RWPE2 (cell line): ENCODE results near the gene PTPN22.

Experiments
- ATAC-seq: fragments of 200-7000 bp; cut with Tn5 transposase; 3 replicates; pipeline ENCODE4 v1.9.1; 2021; ENCODE audit warnings: low read depth
- DNase-seq: peaks from one replicate; pipeline ENCODE4 v3.0.0-alpha.2; 2020; ENCODE audit warnings: low spot score
- H3K27ac ChIP-seq: fragments of 450-650 bp; 2 replicates; pipeline ENCODE4 v1.5.1; 2017; ENCODE audit warnings: mild to moderate bottlenecking; ENCODE audit not compliant: poor library complexity, severe bottlenecking
- H3K27me3 ChIP-seq: fragments of 250-450 bp; sonication (Bioruptor Pico); 2 replicates; pipeline ENCODE4 v1.5.1; 2021; ENCODE audit warnings: mild to moderate bottlenecking, moderate library complexity; ENCODE audit not compliant: insufficient read depth, poor library complexity, severe bottlenecking
- H3K36me3 ChIP-seq: fragments of 250-450 bp; sonication (Bioruptor Pico); 2 replicates; pipeline ENCODE4 v1.5.1; 2020; ENCODE audit warnings: low read depth, mild to moderate bottlenecking, moderate library complexity
- H3K4me1 ChIP-seq: fragments of 250-450 bp; sonication (Bioruptor Pico); 2 replicates; pipeline ENCODE4 v1.5.1; 2021; ENCODE audit warnings: mild to moderate bottlenecking, moderate library complexity; ENCODE audit not compliant: insufficient read depth, poor library complexity, severe bottlenecking
- H3K4me3 ChIP-seq: fragments of 250-450 bp; sonication (Bioruptor Pico); 2 replicates; pipeline ENCODE4 v1.5.1; 2021; ENCODE audit warnings: mild to moderate bottlenecking, moderate library complexity; ENCODE audit not compliant: severe bottlenecking
- H3K9me3 ChIP-seq: fragments of 250-450 bp; sonication (Bioruptor Pico); 2 replicates; pipeline ENCODE4 v1.5.1; 2021; ENCODE audit warnings: mild to moderate bottlenecking, moderate library complexity; ENCODE audit not compliant: severe bottlenecking
- TF ChIP-seq, protein P1 (sequence below): fragments of 450-650 bp; IDR thresholded peaks from one replicate; pipeline ENCODE4 v1.5.1; 2017; ENCODE audit warnings: mild to moderate bottlenecking, moderate library complexity; ENCODE audit not compliant: poor library complexity, severe bottlenecking

Gene PTPN22

DNA sequence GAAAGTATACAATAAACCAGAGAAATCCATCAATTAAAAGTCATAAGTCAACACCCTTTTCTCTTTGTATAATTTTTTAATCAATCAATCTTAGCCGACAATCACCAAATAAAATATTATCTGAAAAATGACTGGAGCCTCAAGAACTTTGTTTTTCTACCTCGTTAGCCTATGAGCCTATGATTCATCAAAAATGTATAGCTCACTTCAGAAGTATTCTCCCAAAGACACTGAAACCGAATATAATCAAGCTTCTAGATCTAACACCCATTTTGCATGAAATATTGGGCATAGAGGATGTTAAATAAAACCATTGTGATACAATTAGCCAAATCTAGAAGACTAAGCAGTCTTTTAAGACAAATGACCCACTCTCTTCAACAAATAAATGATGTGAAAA lies 41.5 kb downstream of the PTPN22 start:
- ATAC-seq, result no peak
- no peak overlapping the region for H3K4me3 ChIP-seq
- H3K27ac ChIP-seq, result no peak overlapping the region

DNA sequence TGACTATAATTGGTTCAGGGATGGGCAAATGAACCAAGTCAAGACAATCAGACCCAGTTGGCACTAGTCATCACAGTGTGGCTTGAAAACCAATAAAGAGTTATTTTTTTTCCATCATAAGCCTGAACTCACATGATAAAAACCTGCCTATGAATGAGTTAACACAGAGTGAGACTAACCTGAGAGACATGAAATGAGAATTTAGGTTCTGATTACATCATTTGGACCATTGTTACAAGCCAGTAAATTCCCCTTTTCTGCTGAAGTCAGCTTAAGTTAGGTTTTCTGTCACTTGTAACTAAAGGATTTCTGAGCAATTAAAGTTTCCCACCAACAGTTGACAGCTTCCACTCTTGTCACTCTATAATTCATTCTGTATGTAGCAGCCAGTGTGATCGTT lies 49.6 kb downstream of the PTPN22 start:
- H3K4me1 ChIP-seq, result no peaks in the 10 kb centered on the region
- H3K36me3 ChIP-seq, result no peaks in the 10 kb centered on the region
- TF ChIP-seq, protein P1, sequence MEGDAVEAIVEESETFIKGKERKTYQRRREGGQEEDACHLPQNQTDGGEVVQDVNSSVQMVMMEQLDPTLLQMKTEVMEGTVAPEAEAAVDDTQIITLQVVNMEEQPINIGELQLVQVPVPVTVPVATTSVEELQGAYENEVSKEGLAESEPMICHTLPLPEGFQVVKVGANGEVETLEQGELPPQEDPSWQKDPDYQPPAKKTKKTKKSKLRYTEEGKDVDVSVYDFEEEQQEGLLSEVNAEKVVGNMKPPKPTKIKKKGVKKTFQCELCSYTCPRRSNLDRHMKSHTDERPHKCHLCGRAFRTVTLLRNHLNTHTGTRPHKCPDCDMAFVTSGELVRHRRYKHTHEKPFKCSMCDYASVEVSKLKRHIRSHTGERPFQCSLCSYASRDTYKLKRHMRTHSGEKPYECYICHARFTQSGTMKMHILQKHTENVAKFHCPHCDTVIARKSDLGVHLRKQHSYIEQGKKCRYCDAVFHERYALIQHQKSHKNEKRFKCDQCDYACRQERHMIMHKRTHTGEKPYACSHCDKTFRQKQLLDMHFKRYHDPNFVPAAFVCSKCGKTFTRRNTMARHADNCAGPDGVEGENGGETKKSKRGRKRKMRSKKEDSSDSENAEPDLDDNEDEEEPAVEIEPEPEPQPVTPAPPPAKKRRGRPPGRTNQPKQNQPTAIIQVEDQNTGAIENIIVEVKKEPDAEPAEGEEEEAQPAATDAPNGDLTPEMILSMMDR, result no peak
- H3K4me3 ChIP-seq, result no peak overlapping the region
- ATAC-seq (no peak), DNase-seq (no peak)
- H3K27ac ChIP-seq, result no peak overlapping the region
- no peaks in the 10 kb centered on the region for H3K27me3 ChIP-seq
- no peaks in the 10 kb centered on the region for H3K9me3 ChIP-seq

More for the DNA sequence above, 41.5 kb downstream of the PTPN22 start:
- Histone ChIP-seq H3K9me3 (no peaks in the 10 kb centered on the region), H3K27me3 (no peaks in the 10 kb centered on the region), H3K4me1 (peaks cover 8% of the 10 kb centered on the region), H3K36me3 (no peaks in the 10 kb centered on the region)
- TF ChIP-seq, protein P1, result no peak
- no peak for DNase-seq

DNA sequence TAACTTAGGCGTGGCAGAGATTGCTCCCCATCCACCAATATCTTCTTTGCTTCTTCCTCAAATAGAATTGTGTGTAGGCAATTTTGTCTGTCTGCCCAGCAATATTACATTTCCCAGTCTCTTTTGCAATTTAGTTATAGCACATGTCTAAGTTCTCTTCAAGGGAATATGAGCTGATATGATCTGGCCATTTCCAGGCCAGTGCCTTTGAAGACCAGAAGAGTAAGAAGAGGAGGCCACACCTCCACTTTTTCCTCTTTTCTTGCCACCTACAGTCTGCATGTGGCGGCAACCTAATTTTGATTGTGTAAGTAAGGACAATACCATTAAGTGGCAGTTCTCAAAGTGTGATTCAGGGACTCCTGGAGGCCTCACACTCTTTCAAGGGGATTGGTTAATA lies 52.9 kb downstream of the PTPN22 start:
- TF ChIP-seq, protein P1, result no peak
- no peak for ATAC-seq

DNA sequence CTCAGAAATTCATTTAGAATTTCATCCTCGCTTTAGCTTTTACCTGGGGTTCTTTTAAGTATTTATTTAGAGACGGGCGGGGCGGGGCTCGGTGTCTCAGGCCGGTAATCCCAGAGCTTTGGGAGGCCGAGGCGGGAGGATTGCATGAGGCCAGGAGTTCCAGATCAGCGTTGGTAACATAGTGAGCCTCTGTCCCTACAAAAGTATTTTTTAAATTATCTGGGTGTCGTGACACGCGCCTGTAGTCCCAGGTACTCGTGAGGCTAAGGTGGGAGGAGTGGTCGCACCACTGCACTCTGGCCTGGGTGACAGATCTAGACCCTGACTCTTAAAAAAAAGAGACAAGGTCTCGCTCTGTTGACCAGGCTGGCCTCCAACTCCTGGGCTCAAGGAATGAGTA lies 58.3 kb downstream of the PTPN22 start:
- Histone ChIP-seq H3K9me3 (no peaks in the 10 kb centered on the region), H3K4me3 (no peak overlapping the region), H3K27ac (peak overlapping the region; percentile 50), H3K27me3 (no peaks in the 10 kb centered on the region), H3K4me1 (peaks cover 17% of the 10 kb centered on the region), H3K36me3 (no peaks in the 10 kb centered on the region)
- TF ChIP-seq, protein P1, result no peak
- ATAC-seq, result no peak
- DNase-seq, result no peak

More for the DNA sequence above, 52.9 kb downstream of the PTPN22 start:
- Histone ChIP-seq H3K27ac (no peak overlapping the region), H3K4me1 (no peaks in the 10 kb centered on the region), H3K4me3 (no peak overlapping the region), H3K27me3 (no peaks in the 10 kb centered on the region), H3K36me3 (no peaks in the 10 kb centered on the region), H3K9me3 (no peaks in the 10 kb centered on the region)
- no peak for DNase-seq

DNA sequence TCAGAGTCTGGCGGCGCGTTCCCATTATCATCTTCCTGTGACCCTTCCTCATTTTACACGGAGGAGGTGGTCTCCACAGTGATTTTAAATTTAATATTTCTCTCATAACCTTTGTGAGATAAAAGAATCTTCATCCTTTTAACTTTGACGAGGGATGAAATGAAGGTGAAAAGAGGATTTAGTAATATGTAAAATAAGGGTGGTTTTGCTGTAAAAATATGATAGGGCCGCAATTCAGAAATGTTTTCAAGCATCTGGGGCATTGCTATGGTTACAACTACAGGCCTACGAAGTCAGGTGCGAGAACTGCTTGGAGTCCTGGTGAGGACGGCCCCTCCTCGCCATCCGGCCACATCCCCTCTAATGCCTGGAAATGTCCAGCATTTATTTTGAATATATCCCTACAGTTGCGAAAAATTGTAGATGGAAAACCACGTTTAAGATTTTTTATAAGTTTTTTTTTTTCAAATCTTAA lies 58.8 kb downstream of the PTPN22 start:
- peak overlapping the region; percentile 50 for H3K27ac ChIP-seq
- DNase-seq (no peak), ATAC-seq (no peak)
- H3K36me3 ChIP-seq, result no peaks in the 10 kb centered on the region
- H3K4me3 ChIP-seq, result peak overlapping the region; percentile 79
- peaks cover 17% of the 10 kb centered on the region for H3K4me1 ChIP-seq
- no peaks in the 10 kb centered on the region for H3K9me3 ChIP-seq
- TF ChIP-seq, protein P1, result no peak
- no peaks in the 10 kb centered on the region for H3K27me3 ChIP-seq
